C4-2B (cell line): ENCODE measurements around the gene ZNF23.

ENCODE experiments used
- ZFX ChIP-seq: fragments of 450-650 bp; IDR thresholded peaks from 2 replicates; pipeline ENCODE4 v1.6.1; 2017
- TF ChIP-seq, protein P1 (sequence below): fragments of 450-650 bp; conservative IDR thresholded peaks from 2 replicates; pipeline ENCODE4 v1.5.1; 2017; ENCODE audit warnings: mild to moderate bottlenecking

DNA sequence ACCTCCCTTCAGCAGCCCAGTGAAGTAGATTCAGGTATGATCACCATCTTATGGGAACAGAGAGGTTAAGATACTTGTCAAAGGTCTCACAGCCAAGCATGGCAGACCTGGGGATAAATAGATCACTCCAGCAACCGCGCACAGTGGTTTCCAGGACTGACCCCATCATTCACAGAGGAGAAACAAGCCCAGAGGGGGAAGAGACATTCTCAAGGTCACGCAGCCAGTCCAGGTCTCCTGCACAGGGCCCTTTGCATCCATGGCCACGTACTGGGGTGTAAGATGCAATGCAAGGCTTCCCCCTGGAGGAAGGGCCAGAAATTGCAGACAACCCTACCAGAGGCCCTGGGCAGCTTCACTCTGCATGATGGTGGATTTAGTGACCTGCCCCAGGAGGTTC lies 40.1 kb downstream of the ZNF23 start:
- TF ChIP-seq, protein P1, sequence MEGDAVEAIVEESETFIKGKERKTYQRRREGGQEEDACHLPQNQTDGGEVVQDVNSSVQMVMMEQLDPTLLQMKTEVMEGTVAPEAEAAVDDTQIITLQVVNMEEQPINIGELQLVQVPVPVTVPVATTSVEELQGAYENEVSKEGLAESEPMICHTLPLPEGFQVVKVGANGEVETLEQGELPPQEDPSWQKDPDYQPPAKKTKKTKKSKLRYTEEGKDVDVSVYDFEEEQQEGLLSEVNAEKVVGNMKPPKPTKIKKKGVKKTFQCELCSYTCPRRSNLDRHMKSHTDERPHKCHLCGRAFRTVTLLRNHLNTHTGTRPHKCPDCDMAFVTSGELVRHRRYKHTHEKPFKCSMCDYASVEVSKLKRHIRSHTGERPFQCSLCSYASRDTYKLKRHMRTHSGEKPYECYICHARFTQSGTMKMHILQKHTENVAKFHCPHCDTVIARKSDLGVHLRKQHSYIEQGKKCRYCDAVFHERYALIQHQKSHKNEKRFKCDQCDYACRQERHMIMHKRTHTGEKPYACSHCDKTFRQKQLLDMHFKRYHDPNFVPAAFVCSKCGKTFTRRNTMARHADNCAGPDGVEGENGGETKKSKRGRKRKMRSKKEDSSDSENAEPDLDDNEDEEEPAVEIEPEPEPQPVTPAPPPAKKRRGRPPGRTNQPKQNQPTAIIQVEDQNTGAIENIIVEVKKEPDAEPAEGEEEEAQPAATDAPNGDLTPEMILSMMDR: peak; percentile 69
- TF ChIP-seq ZFX: no peak
